HG03439 (cell line): ENCODE data around the gene GRAMD2B.
"Not testable (repeated sequence)": the region's sequence is repeated elsewhere in the genome, so short reads cannot be mapped to it uniquely, and the experiment has no call there.

Experiments used
- ATAC-seq: cut with Tn5 transposase; IDR thresholded peaks from one replicate; pipeline ENCODE4 v1.9.1; 2021; ENCODE audit warnings: mild to moderate bottlenecking, moderate library complexity; ENCODE audit not compliant: unreplicated experiment

The GRAMD2B gene, protein sequence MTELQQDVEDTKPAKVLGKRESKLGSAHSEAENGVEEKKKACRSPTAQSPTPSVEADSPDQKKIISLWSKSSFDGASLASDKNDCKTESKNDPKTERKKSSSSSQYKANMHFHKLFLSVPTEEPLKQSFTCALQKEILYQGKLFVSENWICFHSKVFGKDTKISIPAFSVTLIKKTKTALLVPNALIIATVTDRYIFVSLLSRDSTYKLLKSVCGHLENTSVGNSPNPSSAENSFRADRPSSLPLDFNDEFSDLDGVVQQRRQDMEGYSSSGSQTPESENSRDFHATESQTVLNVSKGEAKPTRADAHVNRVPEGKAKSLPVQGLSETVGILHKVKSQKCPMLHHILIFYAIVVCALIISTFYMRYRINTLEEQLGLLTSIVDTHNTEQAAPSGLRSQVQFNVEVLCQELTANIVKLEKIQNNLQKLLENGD

GRCh38 chr5:126422994-126423788, at the start of gene GRAMD2B:
GRAMD2B (plus strand) TSS chr5:126423409; CDS start chr5:126423607, 198 bp downstream.
- ATAC-seq = peak; percentile 83

DNA sequence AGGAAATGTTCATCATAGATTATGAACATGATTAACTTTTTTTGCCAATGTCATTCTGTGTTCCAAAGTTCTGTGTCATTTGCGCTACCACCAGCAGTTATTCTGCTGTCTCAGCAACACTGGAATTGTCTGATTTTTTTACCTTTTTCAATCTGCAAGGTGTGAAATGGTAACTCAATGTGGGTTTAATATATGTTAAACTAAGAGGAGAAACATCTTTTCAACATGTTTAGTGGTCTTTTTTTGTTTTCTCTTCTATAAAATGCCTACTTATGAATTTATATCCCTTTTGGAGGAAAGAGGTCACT, 49.1 kb upstream of the GRAMD2B start:
- ATAC-seq = no peak

- no peak for ATAC-seq
These were observed 46.8 kb upstream of the GRAMD2B start for GRCh38 chr5:126376443-126376842.

- ATAC-seq = no peak
These were observed 45.8 kb upstream of the GRAMD2B start for GRCh38 chr5:126377424-126377823.

DNA sequence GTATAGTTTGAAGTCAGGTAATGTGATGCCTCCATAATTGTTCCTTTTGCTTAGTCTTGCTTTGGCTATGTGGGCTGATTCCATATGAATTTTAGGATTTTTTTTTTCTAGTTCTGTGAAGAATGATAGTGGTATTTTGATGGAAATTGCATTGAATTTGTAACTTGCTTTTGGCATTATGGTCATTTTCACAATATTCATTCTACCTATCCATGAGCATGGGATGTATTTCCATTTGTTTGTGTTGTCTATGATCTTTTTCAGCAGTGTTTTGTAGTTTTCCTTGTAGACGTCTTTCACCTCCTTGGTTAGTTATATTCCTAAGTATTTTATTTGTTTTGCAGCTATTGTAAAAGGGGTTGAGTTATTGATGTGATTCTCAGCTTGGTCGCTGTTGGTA, 42.9 kb upstream of the GRAMD2B start:
- ATAC-seq = not testable (repeated sequence)

- no peak for ATAC-seq
These were observed 40.0 kb upstream of the GRAMD2B start for GRCh38 chr5:126383246-126383645.

DNA sequence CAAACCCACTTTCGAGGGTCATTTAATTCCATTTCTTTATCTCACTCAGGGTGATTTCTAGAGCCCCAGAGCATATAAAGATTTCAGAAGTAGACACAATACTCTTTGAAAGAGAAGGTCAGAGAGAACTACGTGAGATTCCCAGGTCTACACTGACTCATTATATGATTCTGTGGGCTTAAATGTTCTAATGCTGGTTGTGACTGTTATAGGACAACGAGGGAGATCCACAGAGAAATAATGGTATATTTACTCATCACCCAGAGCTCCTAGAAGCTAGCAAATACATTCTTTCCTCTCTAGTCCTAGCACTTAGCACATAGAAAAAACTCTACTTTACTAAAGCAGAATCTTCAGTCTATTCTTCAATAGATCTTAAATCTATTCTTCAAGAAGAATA, 39.4 kb upstream of the GRAMD2B start:
- no peak for ATAC-seq

DNA sequence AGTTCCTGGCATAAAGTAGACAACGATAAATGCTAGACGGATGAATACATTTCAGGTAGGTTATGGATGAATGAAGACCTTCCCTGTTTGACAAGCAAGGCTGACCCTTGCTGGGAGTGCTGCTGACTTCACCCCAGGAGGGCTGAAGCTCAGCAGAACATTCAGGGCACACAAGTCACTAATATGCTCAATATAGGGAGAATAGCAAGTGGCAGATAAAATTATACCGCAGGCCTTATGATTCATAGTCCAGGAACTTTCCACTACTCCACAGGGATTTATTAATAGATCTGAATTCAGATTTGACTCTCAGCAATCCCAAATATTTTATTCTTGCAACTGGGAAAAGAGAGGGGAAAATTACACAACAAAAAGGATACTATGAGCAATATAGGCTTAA, 38.2 kb upstream of the GRAMD2B start:
- no peak for ATAC-seq

DNA sequence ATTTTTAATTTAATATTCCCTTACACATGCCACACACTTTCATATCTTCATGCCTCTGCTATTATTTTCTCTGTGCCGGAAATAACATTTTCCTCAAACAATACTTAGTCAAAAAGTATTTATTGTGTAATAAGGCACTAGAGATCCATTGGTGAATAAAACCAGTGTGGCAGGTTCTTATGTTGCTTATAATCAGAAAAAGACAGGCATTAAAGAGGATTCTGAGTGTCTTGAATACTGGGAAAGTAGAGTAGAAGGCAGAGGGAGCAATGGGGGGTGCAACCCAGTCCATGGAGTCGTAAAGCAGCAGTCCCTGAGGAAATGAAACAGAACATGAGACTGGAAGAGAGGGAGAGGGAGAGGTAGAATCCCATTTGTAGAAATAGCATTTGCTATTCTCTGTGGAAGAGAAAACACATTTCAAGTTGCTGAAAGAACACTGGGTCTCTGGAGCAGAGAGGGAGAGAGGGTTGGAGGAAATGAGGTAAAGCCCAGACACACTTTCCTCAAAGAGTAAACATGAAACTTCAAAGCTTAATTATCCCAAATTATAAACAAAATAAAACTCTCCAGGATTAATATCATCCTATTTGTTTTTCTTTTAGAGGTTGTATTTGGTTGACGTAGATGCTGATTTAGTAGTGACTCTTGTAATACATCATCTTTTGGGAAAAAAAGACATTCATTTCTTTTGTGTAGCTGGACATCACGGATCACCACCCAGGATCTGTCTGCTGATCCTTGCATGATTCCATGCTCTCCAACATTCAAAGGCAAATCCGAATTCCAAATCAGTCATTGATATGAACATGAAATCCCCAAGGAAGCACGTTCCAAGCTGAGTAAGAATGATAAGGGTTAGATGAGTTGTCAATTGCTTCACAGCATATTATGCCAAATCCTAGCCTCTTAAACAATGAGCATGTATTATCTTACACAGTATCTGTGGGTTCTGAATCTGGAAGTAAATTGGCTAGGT, 37.4 kb upstream of the GRAMD2B start:
- ATAC-seq = no peak

- ATAC-seq = no peak
These were observed 34.0 kb upstream of the GRAMD2B start for GRCh38 chr5:126389179-126389578.

- no peak for ATAC-seq
These were observed 33.2 kb upstream of the GRAMD2B start for GRCh38 chr5:126390051-126390450.

DNA sequence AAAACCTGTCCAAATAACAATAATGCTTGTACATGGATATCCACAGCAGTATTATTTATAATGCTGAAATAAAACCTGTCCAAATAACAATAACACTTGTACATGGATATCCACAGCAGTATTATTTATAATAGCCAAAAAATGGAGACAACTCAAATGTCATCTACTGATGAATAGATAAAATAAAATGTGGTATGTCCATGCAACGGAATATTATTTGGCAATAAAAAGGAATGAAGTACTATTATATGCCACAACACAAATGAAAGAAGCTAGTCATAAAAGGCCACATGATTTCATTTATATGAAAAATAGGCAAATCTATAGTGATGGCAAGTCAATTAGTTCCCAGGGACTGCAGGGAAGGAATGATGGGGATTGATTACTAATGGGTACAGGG, 31.8 kb upstream of the GRAMD2B start:
- ATAC-seq = no peak

DNA sequence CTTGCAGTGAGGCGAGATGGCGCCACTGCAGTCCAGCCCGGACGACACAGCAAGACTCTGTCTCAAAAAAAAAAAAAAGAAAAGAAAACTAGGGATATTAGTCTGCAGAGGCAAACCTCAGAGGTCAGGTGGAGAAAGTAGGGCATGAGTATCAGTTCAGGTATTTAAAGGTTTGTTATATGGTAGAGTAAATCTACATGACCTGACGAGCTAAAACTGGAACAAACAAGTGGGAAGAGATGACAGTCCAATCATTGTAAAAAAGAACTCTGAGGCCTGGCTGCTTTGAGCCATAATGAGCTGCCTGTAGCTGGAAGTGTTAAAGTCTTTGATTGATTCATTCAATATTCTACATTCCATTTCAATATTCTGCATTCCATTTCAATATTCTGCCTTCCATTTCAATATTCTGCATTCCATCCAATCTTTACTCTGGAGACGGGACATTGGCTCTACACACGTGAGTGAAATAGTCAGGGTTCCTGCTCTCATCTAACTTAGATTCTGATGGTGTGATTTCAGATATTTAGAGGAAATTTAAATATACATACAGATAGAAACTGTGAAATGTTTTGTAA, 28.9 kb upstream of the GRAMD2B start:
- ATAC-seq = no peak

DNA sequence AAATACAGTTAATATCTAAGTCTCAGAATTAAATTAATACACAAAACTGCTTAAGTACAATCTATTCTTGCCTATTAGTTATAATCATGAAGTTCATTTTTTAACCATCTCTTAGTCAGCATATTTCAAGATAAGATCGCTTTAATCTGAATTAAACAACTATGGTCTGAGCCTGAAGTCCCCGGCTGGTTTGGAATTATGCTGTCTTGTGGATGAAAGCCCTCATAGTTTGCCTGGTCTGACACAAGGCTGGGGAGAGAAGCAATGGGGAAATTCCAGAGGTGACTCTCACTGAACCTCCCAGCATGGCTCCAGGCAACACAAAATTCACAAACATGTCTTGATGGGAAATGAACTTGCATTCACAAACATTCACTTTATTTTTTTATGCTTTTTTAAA, 28.0 kb upstream of the GRAMD2B start:
- ATAC-seq = no peak

GRCh38 chr5:126395605-126396004, 27.6 kb upstream of the GRAMD2B start:
- no peak for ATAC-seq

- ATAC-seq = not testable (repeated sequence)
These were observed 26.5 kb upstream of the GRAMD2B start for GRCh38 chr5:126396721-126397120.

GRCh38 chr5:126398791-126399190, 24.4 kb upstream of the GRAMD2B start:
- no peak for ATAC-seq

- no peak for ATAC-seq
These were observed 22.5 kb upstream of the GRAMD2B start for GRCh38 chr5:126400621-126401251.

GRCh38 chr5:126402621-126403555, 20.3 kb upstream of the GRAMD2B start:
- ATAC-seq = no peak
